ENCODE measurements around the gene COLGALT1. TPM values are rescaled to one million over a fixed set of nuclear protein-coding genes. Genes with fewer than 3 reads are reported as not detected.

The COLGALT1 gene
- total RNA-seq, 1 experiment from 2014 or later, result 80.1 TPM

GRCh38 chr19:17542042-17542441, 13.4 kb upstream of the COLGALT1 start:
- Mint-ChIP-seq H3K4me1 (ENCODE audit: low read depth, unreplicated experiment) (peaks cover 15% of the 10 kb centered on the region), H3K4me3 (ENCODE audit: unreplicated experiment) (no peak overlapping the region), H3K27me3 (ENCODE audit: insufficient read depth, unreplicated experiment) (no peaks in the 10 kb centered on the region), H3K9me3 (ENCODE audit: unreplicated experiment) (no peaks in the 10 kb centered on the region), H3K27ac (ENCODE audit: unreplicated experiment) (no peak overlapping the region), H3K36me3 (ENCODE audit: insufficient read depth, unreplicated experiment) (peaks cover 7% of the 10 kb centered on the region)
- Histone ChIP-seq H3K36me3 (ENCODE audit: control insufficient read depth, insufficient read depth, low read length) (no peaks in the 10 kb centered on the region), H3K9me3 (no peaks in the 10 kb centered on the region), H3K4me3 (ENCODE audit: low read depth, low read length) (no peak overlapping the region), H3K27me3 (replicated peaks; ENCODE audit: control insufficient read depth, insufficient read depth, low read length) (no peaks in the 10 kb centered on the region; the same call in none of the 2 replicates), H3K4me1 (no peaks in the 10 kb centered on the region)
- intact Hi-C loops (cut with micrococcal nuclease; ENCODE audit: unreplicated experiment), result no loop called here
- BruUV-seq (replicated peaks), result no TSS peak
- POLR2A ChIA-PET, result no interaction called here
- CTCF ChIA-PET, result no interaction called here
- no peak for DNase-seq
- TF ChIP-seq, protein P1, sequence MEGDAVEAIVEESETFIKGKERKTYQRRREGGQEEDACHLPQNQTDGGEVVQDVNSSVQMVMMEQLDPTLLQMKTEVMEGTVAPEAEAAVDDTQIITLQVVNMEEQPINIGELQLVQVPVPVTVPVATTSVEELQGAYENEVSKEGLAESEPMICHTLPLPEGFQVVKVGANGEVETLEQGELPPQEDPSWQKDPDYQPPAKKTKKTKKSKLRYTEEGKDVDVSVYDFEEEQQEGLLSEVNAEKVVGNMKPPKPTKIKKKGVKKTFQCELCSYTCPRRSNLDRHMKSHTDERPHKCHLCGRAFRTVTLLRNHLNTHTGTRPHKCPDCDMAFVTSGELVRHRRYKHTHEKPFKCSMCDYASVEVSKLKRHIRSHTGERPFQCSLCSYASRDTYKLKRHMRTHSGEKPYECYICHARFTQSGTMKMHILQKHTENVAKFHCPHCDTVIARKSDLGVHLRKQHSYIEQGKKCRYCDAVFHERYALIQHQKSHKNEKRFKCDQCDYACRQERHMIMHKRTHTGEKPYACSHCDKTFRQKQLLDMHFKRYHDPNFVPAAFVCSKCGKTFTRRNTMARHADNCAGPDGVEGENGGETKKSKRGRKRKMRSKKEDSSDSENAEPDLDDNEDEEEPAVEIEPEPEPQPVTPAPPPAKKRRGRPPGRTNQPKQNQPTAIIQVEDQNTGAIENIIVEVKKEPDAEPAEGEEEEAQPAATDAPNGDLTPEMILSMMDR (IDR thresholded peaks at IDR 0.05; ENCODE audit: insufficient read depth in 1 of 2, low read depth in 1 of 2, low read length in 1 of 2, severe bottlenecking in 1 of 2, unreplicated experiment in 1 of 2), result no peak

- Mint-ChIP-seq H3K36me3 (ENCODE audit: insufficient read depth, unreplicated experiment) (peaks cover 7% of the 10 kb centered on the region), H3K27me3 (ENCODE audit: insufficient read depth, unreplicated experiment) (no peaks in the 10 kb centered on the region), H3K9me3 (ENCODE audit: unreplicated experiment) (no peaks in the 10 kb centered on the region), H3K27ac (ENCODE audit: unreplicated experiment) (no peak overlapping the region), H3K4me1 (ENCODE audit: low read depth, unreplicated experiment) (peaks cover 15% of the 10 kb centered on the region), H3K4me3 (ENCODE audit: unreplicated experiment) (no peak overlapping the region)
- no peak for DNase-seq
- H3K36me3 ChIP-seq (ENCODE audit: control insufficient read depth, insufficient read depth, low read length), result no peaks in the 10 kb centered on the region
- H3K4me1 ChIP-seq, result no peaks in the 10 kb centered on the region
- intact Hi-C loops (cut with micrococcal nuclease; ENCODE audit: unreplicated experiment), result no loop called here
- H3K4me3 ChIP-seq (ENCODE audit: low read depth, low read length), result no peak overlapping the region
- ChIA-PET POLR2A (no interaction called here), CTCF (no interaction called here)
- no TSS peak for BruUV-seq (replicated peaks)
- no peaks in the 10 kb centered on the region for H3K9me3 ChIP-seq
- TF ChIP-seq, protein P1 (IDR thresholded peaks at IDR 0.05; ENCODE audit: insufficient read depth in 1 of 2, low read depth in 1 of 2, low read length in 1 of 2, severe bottlenecking in 1 of 2, unreplicated experiment in 1 of 2), result no peak
- no peaks in the 10 kb centered on the region for H3K27me3 ChIP-seq (replicated peaks; ENCODE audit: control insufficient read depth, insufficient read depth, low read length)
Measured at GRCh38 chr19:17542793-17543582, 12.5 kb upstream of the COLGALT1 start.

DNA sequence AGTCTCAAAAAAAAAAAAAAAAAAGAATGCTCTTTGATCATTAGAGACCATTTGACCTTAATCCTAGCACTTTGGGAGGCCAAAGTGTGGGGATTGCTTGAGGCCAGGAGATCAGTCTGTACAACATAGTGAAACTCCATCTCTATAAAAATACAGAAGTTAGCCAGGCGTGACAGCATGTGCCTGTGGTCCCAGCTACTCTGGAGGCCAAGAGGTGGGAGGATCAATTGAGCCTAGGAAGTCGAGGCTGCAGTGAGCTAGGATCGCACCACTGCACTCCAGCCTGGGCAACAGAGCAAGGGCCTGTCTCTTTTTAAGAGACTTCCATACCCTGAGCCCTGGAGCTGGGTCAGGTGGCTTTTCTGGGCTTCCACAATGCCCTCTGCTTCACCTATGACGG, 11.5 kb upstream of the COLGALT1 start:
- Mint-ChIP-seq H3K4me1 (ENCODE audit: low read depth, unreplicated experiment) (peaks cover 7% of the 10 kb centered on the region), H3K4me3 (ENCODE audit: unreplicated experiment) (no peak overlapping the region), H3K36me3 (ENCODE audit: insufficient read depth, unreplicated experiment) (peaks cover 7% of the 10 kb centered on the region), H3K27me3 (ENCODE audit: insufficient read depth, unreplicated experiment) (no peaks in the 10 kb centered on the region), H3K27ac (ENCODE audit: unreplicated experiment) (no peak overlapping the region), H3K9me3 (ENCODE audit: unreplicated experiment) (no peaks in the 10 kb centered on the region)
- no TSS peak for BruUV-seq (replicated peaks)
- no peak for DNase-seq
- ChIA-PET CTCF (no interaction called here), POLR2A (no interaction called here)
- intact Hi-C loops (cut with micrococcal nuclease; ENCODE audit: unreplicated experiment), result no loop called here
- Histone ChIP-seq H3K4me3 (ENCODE audit: low read depth, low read length) (no peak overlapping the region), H3K36me3 (ENCODE audit: control insufficient read depth, insufficient read depth, low read length) (no peaks in the 10 kb centered on the region), H3K9me3 (no peaks in the 10 kb centered on the region), H3K4me1 (no peaks in the 10 kb centered on the region), H3K27me3 (replicated peaks; ENCODE audit: control insufficient read depth, insufficient read depth, low read length) (no peaks in the 10 kb centered on the region)
- TF ChIP-seq, protein P1 (IDR thresholded peaks at IDR 0.05; ENCODE audit: insufficient read depth in 1 of 2, low read depth in 1 of 2, low read length in 1 of 2, severe bottlenecking in 1 of 2, unreplicated experiment in 1 of 2), result no peak
